K562 (cell line): ENCODE data around the gene N4BP3. TPM values are rescaled to one million over a fixed set of nuclear protein-coding genes. Genes with fewer than 3 reads are reported as not detected.

Experiments
- ADNP ChIP-seq: fragments of 200-800 bp; sonication (Bioruptor generic); IDR thresholded peaks from 2 replicates; pipeline ENCODE4 v1.6.1; 2016; ENCODE audit warnings: missing genetic modification characterization, missing compliant biosample characterization
- FOS ChIP-seq: IDR thresholded peaks from 3 replicates; pipeline ENCODE4 v1.6.1; 2011; ENCODE audit not compliant: insufficient read length; ENCODE audit errors: extremely low read depth
- FOSL1 ChIP-seq: fragments of 200-800 bp; sonication (Bioruptor generic); conservative IDR thresholded peaks from 2 replicates; pipeline ENCODE4 v1.6.1; 2016; ENCODE audit warnings: missing genetic modification characterization, missing compliant biosample characterization
- HDAC8 ChIP-seq: fragments of 450-650 bp; IDR thresholded peaks from 2 replicates; pipeline ENCODE4 v1.6.1; 2016; ENCODE audit warnings: mild to moderate bottlenecking, missing genetic modification characterization, moderate library complexity, missing compliant biosample characterization
- MAFF ChIP-seq: IDR thresholded peaks from 2 replicates; pipeline ENCODE4 v1.6.1; 2012; ENCODE audit warnings: low read length, improper control_type of control experiment
- RBFOX2 ChIP-seq: fragments of 200-400 bp; formaldehyde crosslinking; IDR thresholded peaks from 2 replicates; pipeline ENCODE4 v1.6.1; 2017; ENCODE audit warnings: low read depth, mild to moderate bottlenecking, low read length, moderate library complexity
- RBM22 ChIP-seq: fragments of 200-400 bp; formaldehyde crosslinking; IDR thresholded peaks from 2 replicates; pipeline ENCODE4 v1.6.1; 2018; ENCODE audit warnings: low read length, low read depth; ENCODE audit not compliant: poor library complexity, severe bottlenecking
- ZFP1 ChIP-seq: fragments of 450-650 bp; formaldehyde crosslinking; IDR thresholded peaks from 2 replicates; pipeline ENCODE4 v1.4.0; 2020; ENCODE audit warnings: mild to moderate bottlenecking, mixed read lengths
- polyA plus RNA-seq, 8 experiments: library from polyadenylated mRNA; depleted of rRNA in 4 of 8; stranded (reverse) in 5 of 8; unstranded in 3 of 8; fragments of >200 nt; fragmentation: Nextera tagmentation in 2 of 8; fragmentation: Illumina TruSeq in 1 of 8; extraction: Ambion mirVana in 2 of 8; extraction: Trizol in 1 of 8; gene quantifications; 2 replicates each; pipeline versions ENCODE4 v1.2.1 to v1.2.3, GENCODE V29; 2011 to 2014; ENCODE audit warnings: inconsistent platforms in 1 of 8, missing spikeins in 1 of 8
- total RNA-seq, 7 experiments: library from RNA; depleted of rRNA in 6 of 7; stranded (reverse); fragments of >200 nt in 6 of 7; fragmentation: Illumina TruSeq in 2 of 7; extraction: Trizol in 2 of 7; gene quantifications; 2 replicates each; pipeline versions ENCODE4 v1.2.1 to v1.2.3, GENCODE V29; 2011 to 2021; ENCODE audit warnings: low replicate concordance in 1 of 7
- TF ChIP-seq, protein P1 (sequence below): sonication (generic); formaldehyde crosslinking; IDR thresholded peaks from 2 replicates; pipeline ENCODE4 v1.8.0; 2022; ENCODE audit warnings: mild to moderate bottlenecking, low read depth, missing genetic modification reagents
- TF ChIP-seq, protein P2 (sequence below): fragments of 450-650 bp; formaldehyde crosslinking; conservative IDR thresholded peaks from 2 replicates; pipeline ENCODE4 v1.4.0; 2022; ENCODE audit warnings: mild to moderate bottlenecking, missing genetic modification characterization
- TF ChIP-seq, protein P3 (sequence below): fragments of 250-450 bp; sonication (Bioruptor Pico); IDR thresholded peaks from 2 replicates; pipeline ENCODE4 v1.5.0; 2020; ENCODE audit warnings: mild to moderate bottlenecking, borderline replicate concordance
- TF ChIP-seq, protein P4 (sequence below): sonication (generic); formaldehyde crosslinking; IDR thresholded peaks from 2 replicates; pipeline ENCODE4 v1.8.1; 2023; ENCODE audit warnings: mild to moderate bottlenecking, missing genetic modification reagents
- TF ChIP-seq, protein P5 (sequence below): IDR thresholded peaks from 2 replicates; pipeline ENCODE4 v1.6.1; 2011; ENCODE audit warnings: borderline replicate concordance, low read depth, mild to moderate bottlenecking, moderate library complexity, low read length; ENCODE audit not compliant: insufficient read depth, poor library complexity, severe bottlenecking

N4BP3 gene
- total and polyA plus RNA-seq, 9 of the 15 experiments (the other 6 are each of a cell fraction or from before 2014, with no cell fraction given) = 0.06 to 7.0 (median 2.4) TPM

DNA sequence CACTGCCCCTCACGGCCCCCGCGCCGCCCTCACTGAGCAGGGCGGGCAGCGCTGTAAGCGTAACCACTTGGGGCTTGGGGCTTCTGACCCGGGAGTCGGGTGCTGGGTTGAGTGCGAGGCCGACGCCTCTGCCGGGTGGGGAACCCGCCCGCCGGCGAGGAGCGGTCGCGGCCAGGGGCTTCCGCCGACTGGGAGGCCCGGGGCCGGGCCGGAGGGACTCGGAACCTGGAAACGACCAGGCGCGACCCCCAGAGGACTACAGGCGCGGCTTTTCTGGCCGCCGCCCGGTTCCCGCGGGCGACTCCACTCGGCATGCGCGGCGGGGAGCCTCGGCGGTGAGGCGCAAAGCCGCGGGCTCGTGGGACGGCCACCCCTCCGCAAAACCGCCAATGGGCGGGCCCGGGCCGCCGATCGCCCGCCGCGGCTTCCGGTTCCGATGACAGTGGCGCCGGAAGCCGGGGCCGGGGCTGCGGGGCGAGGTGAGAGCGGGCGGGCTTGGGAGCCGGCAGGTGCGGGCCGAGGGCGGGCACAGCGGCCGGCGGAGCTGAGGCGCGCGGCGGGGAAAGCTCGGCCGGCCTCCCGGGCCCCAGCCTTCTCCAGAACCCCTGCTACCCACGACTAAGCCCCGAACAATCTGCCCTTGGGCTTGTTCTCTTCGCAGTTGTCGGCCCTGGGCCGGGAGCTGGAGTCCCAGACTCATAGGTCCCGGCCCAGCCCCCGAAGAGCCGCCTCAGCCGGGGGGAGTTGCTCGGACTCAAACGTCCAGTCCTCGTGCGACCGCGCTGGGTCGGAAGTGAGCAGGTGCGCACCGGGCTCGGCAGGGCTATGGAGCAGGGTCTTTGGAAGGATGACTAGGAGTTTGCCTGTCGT, 17.5 kb downstream of the N4BP3 start, which contains the start of gene RMND5B (continued):
- TF ChIP-seq, protein P1, sequence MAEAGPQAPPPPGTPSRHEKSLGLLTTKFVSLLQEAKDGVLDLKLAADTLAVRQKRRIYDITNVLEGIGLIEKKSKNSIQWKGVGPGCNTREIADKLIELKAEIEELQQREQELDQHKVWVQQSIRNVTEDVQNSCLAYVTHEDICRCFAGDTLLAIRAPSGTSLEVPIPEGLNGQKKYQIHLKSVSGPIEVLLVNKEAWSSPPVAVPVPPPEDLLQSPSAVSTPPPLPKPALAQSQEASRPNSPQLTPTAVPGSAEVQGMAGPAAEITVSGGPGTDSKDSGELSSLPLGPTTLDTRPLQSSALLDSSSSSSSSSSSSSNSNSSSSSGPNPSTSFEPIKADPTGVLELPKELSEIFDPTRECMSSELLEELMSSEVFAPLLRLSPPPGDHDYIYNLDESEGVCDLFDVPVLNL (CRISPR knock-in tag) = peak; percentile 13; the same call in 1 of the 2 replicates
- TF ChIP-seq FOS (no peak), HDAC8 (no peak), FOSL1 (peak; percentile 35; the same call in 1 of the 2 replicates), ADNP (no peak), MAFF (no peak), RBFOX2 (peak; percentile 90), RBM22 (no peak), ZFP1 (CRISPR knock-in tag) (no peak)
- TF ChIP-seq, protein P2, sequence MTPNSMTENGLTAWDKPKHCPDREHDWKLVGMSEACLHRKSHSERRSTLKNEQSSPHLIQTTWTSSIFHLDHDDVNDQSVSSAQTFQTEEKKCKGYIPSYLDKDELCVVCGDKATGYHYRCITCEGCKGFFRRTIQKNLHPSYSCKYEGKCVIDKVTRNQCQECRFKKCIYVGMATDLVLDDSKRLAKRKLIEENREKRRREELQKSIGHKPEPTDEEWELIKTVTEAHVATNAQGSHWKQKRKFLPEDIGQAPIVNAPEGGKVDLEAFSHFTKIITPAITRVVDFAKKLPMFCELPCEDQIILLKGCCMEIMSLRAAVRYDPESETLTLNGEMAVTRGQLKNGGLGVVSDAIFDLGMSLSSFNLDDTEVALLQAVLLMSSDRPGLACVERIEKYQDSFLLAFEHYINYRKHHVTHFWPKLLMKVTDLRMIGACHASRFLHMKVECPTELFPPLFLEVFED (CRISPR knock-in tag) = no peak
- TF ChIP-seq, protein P3, sequence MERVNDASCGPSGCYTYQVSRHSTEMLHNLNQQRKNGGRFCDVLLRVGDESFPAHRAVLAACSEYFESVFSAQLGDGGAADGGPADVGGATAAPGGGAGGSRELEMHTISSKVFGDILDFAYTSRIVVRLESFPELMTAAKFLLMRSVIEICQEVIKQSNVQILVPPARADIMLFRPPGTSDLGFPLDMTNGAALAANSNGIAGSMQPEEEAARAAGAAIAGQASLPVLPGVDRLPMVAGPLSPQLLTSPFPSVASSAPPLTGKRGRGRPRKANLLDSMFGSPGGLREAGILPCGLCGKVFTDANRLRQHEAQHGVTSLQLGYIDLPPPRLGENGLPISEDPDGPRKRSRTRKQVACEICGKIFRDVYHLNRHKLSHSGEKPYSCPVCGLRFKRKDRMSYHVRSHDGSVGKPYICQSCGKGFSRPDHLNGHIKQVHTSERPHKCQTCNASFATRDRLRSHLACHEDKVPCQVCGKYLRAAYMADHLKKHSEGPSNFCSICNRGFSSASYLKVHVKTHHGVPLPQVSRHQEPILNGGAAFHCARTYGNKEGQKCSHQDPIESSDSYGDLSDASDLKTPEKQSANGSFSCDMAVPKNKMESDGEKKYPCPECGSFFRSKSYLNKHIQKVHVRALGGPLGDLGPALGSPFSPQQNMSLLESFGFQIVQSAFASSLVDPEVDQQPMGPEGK (CRISPR knock-in tag) = no peak
- TF ChIP-seq, protein P4, sequence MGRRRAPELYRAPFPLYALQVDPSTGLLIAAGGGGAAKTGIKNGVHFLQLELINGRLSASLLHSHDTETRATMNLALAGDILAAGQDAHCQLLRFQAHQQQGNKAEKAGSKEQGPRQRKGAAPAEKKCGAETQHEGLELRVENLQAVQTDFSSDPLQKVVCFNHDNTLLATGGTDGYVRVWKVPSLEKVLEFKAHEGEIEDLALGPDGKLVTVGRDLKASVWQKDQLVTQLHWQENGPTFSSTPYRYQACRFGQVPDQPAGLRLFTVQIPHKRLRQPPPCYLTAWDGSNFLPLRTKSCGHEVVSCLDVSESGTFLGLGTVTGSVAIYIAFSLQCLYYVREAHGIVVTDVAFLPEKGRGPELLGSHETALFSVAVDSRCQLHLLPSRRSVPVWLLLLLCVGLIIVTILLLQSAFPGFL (CRISPR knock-in tag) = no peak; the same call in 1 of the 2 replicates
- TF ChIP-seq, protein P5, sequence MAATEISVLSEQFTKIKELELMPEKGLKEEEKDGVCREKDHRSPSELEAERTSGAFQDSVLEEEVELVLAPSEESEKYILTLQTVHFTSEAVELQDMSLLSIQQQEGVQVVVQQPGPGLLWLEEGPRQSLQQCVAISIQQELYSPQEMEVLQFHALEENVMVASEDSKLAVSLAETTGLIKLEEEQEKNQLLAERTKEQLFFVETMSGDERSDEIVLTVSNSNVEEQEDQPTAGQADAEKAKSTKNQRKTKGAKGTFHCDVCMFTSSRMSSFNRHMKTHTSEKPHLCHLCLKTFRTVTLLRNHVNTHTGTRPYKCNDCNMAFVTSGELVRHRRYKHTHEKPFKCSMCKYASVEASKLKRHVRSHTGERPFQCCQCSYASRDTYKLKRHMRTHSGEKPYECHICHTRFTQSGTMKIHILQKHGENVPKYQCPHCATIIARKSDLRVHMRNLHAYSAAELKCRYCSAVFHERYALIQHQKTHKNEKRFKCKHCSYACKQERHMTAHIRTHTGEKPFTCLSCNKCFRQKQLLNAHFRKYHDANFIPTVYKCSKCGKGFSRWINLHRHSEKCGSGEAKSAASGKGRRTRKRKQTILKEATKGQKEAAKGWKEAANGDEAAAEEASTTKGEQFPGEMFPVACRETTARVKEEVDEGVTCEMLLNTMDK = no peak
